Fibroblast of lung (primary cell): ENCODE results near the gene MANBA.

ENCODE experiments used
- CTCF ChIP-seq, 2 donors: IDR thresholded peaks in 1 of 2; conservative IDR thresholded peaks in 1 of 2; 1 replicate in 1 of 2; 2 replicates in 1 of 2; pipeline ENCODE4 v1.5.1; 2011 to 2012; ENCODE audit warnings: low read length in 2 of 2, control low read depth in 1 of 2, inconsistent platforms in 1 of 2, low read depth in 1 of 2, mild to moderate bottlenecking in 1 of 2
- EZH2 ChIP-seq: IDR thresholded peaks from 2 replicates; pipeline ENCODE4 v1.5.1; 2012; ENCODE audit warnings: low read length, control low read depth, mild to moderate bottlenecking; ENCODE audit errors: missing control alignments

GRCh38 chr4:102616636-102617035, 144.1 kb downstream of the MANBA start:
- no peak for TF ChIP-seq EZH2
- TF ChIP-seq CTCF (conservative IDR thresholded peaks at IDR 0.05 in 1 of 2, IDR thresholded peaks at IDR 0.05 in 1 of 2; ENCODE audit: low read depth in 1 of 2, low read length in 2 of 2): no peak
